Stimulated activated CD4-positive, alpha-beta T cell treated with anti-CD3 and anti-CD28 coated beads, Interleukin-2, amount 100 ng/mL, for 4 hours (primary cell): ENCODE measurements around the gene CCDC194.

Experiments used
- DNase-seq: peaks from one replicate; pipeline ENCODE4 v3.0.0-alpha.2; 2020; ENCODE audit warnings: low read depth

CCDC194 gene

DNA sequence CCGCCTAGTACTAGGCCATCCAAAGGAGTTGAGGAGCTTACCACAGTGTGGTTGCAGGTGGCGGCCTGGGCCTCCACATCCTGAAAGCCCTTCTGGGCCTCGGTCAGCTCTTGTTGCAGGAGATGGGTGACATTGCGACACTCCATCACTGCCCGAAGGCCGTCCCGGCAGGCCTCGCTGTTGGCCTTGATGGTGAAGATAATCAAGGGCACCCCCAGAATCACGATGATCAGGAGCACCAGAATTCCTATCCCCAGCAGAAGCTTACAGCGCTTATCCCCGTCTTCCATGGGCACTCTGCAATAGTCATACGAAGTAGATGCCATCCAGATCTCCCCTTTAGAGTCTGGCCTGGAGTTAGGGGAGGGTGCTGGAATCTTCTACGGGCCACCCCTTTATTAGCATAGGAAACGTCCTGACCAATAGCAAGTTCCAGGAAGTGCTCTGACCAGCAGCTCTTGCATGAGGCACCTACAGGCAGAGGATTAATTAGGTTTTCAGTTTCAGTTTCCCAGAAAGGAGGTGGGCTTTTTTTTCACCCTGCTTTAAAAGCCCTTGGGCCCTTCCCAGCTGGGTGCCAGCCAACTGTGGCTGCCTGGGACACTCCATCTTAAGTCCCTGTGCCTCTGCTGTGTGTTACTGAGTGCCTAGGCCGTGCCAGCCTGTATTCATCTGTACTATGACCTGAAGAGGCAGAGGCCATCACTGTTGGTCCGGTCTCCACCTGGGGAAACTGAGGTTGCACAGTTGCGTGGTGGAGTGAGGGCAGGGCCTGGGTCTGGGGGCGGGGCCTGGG is 11.5 kb upstream of the CCDC194 start, which contains the start of gene BST2:
Gene BST2 (minus strand): TSS at position 381 of the 796 bp plus-strand sequence. CDS start 55 bp downstream, at position 326.
- peak; percentile 50 for DNase-seq

DNA sequence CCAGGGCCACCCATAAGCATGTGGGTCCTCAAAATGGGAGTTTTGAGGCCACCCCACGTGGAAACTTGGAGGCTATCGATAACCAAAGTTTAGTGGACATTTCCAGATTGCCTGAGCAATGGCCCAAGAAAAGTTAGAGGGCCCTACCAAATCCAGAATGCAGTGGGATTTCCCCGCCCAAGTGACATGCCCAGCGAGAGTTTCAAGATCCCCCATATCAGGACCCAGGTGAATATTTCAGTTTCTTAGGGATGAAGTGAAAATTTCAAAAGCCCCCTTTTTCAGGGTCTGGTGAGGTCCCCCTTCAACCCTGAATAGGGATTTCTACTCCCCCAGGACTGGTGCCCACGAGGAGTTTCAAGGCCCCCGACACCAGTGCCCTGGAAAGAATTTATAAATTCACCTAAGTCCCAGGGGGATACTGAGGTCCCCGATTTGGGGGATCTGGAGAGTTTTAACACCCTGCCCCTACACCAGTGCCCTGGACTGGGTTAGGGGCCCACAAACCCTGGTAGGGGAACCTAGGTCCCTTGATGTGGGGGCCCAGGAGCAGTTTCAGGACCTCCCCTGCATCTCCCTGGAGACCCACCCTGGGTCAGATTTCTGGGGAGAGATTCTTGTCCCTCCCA is 10.7 kb upstream of the CCDC194 start:
- no peak for DNase-seq

DNA sequence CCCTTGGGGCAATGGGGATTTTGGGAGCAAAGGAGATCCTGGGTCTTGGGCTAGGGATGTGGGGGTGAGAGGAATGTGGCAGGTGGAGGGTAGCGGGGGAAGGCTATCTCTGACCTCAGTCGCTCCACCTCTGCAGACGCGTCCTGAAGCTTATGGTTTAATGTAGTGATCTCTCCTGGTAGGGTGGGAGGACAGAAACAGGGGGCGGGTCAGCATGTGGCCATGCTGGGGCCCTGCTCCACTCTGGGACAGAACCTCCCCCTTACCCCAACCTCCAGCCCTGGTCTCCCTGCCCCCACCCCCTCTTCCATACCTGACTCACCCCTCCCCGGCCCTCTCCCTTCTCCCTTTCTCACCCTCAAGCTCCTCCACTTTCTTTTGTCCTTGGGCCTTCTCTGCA is 10.0 kb upstream of the CCDC194 start:
- no peak for DNase-seq

DNA sequence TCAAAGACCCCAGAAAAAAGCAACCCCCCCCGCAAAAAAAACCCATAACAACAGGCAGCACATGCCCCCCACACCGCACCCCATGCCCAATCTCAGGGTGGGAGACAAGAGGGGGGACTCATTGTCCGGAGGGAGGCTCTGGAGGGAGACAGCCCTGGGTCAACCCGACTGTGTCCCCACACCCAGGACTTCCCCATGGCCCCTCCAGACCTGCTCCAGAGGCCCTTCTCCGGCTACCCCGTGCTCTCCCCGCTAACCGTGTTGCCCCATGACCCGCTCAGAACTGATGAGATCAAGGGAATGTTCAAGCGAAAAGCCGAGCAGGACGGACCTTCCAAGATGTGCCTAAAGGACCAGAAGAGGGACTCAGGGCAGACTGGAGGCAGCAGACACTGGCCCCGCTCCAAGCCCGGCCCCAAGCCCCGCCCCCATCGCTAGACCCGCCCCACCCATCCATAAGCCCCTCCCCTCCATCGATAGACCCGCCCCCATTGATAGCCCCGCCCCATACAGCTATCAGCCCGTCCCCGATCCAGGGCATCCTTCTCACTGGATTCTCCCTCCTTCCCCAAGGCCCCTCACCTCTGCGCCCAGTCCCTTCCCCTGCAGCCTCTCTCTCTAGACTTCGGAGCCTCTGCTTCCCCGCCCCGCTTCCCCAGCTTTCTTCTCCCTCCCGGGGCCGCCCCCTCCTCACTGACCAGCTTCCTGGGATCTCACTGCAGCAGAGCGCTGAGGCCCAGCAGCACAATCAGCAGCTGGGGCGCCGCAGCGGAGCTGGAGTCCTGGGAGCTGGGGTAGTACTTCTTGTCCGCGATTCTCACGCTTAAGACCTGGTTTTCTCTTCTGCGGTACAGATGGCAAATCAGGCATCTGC is 9.2 kb upstream of the CCDC194 start:
- DNase-seq, result no peak

DNA sequence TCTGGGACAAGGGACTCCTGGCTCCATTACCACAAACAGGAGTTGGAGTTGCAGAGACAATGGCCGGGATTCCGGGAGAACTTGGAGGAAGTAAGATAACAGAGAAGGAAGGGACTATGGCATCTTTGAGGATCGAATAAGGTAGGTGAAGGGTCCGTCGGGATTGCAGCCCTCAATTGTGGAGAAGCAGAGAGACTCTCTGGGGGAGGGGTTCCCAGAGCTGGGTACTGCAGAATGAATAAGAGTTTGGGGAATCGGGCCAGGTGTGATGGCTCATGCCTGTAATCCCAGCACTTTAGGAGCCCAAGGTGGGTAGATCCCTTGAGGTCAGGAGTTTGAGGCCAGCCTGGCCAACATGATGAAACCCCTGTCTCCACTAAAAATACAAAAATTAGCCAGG is 7.6 kb upstream of the CCDC194 start:
- no peak for DNase-seq

DNA sequence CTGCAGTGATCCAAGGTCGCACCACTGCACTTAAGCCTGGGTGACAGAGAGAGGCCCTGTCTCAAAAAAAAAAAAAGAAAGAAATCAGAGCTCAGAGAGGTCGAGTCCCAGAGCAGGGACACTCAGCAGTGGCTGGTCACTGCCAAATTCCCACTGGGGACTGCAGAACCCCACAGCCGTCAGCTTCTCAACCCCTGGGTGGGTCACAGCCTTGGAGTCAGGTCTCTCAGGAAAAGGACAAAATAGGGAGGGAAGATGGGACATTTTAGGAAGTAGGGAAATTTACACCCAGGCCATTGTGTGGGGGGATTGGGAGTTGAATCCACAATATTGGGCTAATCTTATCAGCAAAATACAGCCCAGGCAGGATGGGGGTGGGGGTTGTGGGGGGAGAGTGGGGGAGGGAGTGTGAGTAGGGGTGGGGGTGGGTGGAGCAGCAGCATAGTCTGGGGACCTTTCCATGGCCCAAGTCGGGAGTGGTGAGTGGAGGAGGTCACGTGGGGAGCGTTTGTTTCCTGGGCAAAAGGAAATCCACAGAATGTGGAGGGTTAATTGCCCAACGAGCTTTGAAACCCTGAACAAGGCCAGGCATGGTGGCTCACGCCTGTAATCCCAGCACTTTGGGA is 5.0 kb upstream of the CCDC194 start:
- no peak for DNase-seq

DNA sequence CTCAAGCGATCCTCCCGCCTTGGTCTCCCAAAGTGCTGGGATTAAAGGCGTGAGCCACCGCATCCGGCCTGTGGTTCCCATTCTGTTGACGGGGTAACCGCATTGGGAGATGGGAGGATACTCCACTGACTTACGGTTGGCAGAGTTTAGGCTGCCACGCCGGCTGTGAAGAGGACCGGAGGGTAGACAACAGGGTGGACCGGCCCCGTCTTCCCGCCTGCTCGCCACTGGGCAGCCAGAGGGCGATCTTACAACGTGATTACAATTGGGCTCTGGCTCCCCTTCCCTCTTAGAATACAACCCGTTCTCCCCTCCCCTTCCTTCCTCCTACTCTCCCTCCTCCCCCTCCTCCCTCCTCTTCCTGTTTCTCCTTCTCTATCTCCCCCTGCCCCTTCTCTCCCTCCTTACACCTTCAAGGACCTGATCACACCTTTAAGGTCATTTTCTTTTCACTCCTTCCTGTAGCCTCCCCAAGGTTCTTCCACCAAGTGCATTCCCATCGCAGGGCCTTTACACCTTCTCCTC is 957 bp upstream of the CCDC194 start:
- peak; percentile 59 for DNase-seq

DNA sequence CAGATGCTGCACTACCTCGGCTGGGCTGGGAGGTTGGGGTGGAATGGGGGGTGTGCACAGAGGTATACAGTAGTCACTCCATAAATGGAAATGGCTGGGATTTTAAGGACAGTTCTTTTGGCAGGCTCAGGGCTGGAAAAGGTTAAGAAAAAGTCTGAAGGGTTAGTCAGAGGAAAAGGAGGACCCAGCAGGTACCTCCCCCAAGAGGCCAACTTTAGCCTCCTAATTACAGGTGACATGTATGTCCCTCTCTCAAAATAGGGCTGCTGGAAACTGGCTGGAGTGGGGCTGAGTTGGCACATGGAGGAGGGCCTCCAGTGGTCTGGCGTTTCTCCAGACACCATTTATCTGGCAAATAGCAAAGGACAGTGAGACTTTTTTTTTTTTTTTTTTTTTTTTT is 994 bp downstream of the CCDC194 start:
- DNase-seq, result no peak

DNA sequence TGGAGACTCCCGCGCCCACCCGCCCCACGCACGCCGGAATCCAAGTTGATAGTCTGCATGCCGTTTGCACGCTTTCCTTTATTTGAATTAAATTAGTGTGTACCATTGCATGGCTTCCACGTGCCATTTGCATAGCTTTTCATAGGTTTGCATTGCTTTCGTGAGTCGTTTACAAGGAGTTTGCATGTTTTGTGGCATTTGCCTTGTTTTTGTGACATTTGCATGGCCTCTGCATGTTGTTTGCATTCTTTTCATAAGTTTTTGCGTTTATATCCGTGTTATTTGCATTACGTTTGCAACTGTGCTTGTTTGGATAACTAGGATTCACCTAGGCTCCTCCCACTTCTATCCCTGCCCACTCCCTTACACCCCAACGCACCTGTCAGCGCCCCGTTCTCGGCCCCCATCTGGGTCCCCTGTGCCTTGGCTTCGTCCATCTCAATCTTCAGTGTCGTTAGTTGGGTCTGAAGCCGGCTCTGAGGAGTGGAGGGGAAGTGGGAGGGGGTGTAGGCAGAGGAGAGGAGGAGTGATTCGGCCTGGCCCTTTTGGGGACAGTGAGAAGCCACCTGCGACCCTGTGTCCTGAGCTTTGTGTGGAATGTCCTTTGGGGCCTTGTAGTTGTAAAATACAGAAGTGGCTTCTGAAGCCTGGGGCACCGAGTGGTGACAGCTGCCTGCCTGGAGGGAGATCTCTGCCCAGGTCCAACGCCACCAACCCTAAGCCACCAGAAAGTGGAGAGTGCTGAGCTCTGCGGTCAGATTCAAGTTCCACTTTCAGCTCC is 2.4 kb downstream of the CCDC194 start:
- DNase-seq, result no peak

DNA sequence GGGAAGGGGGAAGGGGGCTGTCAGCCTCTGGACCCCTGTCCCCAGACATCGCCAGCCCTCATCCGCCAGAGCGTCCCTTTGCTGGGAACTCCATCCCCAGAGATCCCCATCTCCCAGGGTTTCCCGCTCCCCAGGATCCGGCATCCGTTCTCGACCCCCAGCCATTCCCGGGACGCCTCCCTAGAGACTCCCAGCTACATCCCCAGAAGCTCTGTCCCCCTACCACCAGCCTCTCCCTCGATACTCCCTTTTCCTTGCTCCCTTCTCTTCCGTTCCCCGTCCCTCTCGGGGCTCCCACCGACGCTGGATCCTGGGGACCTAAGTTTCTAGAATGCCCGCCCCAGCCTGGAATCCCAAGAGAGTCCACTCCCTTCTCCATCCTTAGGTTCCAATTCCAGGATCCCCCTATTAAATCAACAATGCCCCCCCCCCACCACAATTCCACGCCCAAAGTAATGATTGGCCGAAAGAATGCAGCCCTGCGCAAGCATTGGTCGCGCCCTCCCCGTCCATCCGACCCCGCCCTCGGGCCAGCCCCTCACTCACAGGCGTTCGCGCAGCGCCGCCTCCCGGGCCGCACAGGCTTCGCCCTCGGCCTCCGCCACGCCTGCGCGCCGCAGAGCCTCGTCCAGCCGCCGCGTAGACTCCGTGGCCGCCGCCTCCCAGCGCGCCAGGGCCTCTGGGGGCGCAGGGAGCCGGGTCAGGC is 3.2 kb downstream of the CCDC194 start:
- peak; percentile 74 for DNase-seq

DNA sequence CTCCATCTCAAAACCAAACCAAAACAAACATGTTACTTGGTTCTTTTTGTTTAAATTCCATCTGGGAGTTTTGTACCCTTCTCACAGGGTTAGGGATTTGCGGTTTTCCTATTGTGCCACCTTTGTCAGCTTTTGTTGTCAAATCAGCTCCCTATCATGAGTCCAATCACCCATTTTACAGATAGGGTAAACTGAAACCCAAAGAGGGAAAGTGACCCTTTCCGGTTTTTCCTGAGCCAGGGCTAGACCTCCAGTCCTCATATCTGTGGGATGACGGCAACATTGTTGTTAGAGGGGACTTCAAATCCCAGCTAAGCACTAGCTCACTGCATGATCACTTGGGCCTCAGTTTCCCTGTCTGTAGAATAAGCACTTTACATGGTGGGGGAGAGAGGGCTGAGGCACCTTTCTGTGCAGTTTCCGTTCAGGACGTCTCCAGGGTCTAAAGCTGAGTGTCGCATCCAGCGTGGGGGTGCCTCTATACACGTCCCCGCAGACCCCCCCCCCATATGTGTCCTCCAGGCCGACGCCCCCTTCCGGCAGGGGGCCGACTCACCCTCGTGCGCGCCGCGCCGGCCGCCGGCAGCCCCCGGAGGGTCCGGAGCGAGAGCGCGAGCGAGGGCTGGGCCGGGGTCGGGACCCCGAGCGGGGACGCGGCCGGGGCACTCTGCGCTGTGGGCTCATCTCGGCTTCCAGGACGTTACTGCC is 3.9 kb downstream of the CCDC194 start:
- DNase-seq, result no peak

DNA sequence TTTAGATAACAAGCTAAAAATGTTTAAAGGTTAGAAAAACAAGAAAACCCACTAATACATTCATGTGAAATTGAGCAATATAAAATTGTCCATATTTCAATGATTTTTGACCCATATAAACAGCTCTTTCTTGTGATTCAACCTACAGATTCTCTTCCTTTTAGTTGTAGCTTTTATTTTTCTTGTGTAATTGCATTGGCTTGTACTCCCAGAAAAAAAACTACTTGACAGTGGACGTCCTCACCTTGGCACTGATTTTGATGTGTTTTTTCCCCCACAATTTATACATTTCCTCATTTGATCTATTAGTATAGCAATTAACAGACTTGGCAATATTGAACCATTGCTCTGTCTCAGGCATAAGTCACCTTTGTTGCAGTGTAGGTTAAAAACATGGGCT is 4.7 kb downstream of the CCDC194 start:
- DNase-seq, result no peak

DNA sequence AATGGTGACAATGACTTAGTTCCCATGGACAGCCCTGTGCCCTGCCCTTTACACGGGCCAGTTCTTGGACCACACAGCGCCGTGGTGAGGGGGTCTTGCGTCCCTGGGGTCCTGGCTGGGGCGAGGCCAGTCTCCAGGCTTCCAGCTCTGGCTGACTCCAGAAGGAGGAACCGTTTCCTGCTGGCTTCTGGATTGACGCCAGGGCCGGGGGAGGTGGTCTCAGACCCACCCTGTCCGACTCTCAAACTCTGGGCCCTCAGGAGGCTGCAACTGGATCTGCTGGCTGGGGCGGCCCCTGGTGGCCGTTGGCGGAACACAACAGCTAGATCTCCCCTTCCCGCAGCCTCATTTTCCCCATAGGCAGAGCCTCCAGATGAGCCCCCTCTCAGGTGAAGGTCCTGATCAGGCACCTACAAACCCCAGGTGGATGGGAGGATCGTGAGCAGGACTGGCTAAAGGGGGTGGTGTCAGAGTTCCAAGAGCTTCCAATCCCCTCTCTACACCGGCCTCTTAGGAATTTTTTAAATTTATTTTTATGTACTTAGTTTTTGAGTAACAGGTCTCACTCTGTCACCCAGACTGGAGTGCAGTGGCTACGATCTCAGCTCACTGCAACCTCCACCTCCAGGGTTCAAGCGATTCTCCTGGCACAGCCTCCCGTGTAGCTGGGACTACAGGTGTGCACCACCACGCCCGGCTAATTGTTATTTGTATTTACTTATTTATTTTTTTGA is 8.0 kb downstream of the CCDC194 start:
- DNase-seq, result peak; percentile 39

DNA sequence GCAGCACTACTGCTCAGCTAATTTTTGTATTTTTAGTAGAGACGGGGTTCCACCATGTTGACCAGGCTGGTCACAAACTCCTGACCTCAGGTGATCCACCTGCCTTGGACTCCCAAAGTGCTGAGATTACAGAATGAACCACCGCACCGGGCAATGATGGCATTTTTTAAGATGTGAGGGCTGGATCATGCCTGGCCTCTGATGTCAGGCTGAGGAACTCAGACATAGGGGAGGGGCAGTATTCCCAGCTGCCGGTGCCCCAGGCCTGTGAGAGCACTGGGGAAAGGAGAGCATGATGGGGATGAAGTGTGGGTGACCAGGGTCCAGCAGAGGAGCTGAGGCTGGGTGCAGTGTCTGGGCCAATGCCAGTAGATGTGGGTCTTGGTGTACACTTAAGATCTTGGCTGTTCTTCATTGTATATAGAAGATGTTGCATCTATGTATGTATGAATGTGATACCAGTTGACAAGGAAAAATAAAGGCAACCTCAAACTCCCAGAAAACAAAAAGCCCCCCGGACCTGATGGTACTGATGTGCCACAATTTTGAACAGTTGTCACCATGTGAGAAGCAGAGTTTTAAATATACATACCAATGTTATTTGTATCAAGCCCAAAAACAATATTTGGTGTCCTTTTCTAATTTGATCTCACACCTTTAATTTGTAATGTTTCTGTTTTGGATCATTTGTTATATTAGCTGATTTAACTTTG is 13.4 kb downstream of the CCDC194 start:
- no peak for DNase-seq

DNA sequence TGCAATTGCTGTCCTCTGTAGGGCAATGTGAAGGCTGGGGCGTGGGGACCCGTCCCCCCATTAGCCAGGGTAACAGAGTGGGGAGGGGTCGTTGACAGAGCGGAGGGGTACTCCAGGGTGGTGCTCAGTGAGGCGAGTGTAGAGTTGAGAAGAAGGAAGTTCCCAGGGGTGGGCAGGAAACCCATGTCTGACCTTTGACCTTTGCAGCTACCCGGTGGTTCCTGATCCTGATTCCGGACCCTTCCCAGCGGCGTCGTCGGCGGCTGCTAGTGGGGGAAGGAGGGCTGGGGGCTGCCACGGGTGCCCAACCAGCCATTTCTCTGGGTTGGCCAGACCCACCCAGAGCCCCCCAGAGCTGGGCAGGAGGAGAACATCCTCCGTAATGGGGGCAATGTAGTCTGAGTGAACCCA is 14.8 kb downstream of the CCDC194 start:
- no peak for DNase-seq

DNA sequence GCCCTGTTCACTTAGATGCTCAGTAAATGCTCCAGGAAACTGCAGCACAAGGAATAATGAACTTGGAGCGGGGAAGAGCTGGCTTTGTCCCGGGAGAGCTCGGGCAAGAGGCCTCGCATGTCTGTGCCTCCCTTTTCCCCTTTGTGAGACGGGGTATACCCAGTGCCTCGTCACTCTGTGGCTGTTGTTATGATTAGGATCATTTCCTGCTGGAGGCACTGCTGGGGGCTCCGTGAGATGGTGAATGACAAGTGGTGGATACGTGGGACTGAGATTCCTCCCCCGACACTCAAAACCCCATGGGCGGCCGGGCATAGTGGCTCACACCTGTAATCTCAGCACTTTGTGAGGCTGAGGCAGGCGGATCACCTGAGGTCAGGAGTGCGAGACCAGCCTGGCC is 15.7 kb downstream of the CCDC194 start:
- no peak for DNase-seq

DNA sequence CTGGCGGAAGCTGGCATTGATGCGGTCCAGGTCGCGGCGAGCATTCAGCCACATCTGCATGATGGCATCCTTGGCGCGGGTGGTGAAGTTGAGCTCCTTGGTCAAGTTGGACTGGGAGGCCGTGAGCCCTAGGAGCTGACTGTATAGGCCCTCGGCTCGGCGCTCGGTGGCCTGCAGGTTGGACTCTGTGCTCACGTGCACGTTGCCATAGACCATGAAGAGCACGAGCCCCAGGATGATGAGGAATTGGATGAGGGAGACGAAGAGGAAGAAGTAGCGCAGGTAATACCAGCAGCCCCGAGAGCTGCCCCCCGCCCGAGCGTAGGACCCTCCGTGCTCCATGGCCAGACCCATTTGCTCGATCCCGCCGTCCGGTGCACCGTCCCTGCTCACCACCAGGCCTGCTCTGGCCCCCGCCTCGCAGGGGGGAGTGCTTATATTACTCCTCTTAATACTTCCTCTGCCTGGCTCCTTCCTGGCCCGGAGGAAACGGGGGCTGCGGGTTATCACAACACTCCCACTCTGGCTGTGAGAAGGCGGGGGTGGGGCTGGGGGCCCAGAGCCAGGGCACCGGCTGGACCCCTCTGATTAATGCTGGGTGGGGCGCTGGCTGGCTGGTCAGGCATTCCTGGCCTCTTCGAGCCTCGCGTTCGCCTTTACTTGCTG is 16.9 kb downstream of the CCDC194 start, which contains the start of gene PLVAP:
Gene PLVAP (minus strand): TSS at position 408 of the 666 bp plus-strand sequence. CDS start 54 bp downstream, at position 354.
- DNase-seq, result no peak
